HEK293 (cell line): ENCODE results near the gene VAV2.

Experiments used
- CTCF ChIA-PET: fragments of 350-600 bp; formaldehyde crosslinking; extraction: SDS; loops from one replicate; lab custom pipeline; 2021; ENCODE audit warnings: antibody characterized with exemption; lab: Yijun Ruan, JAX
- POLR2A ChIA-PET: fragments of 300-600 bp; formaldehyde crosslinking; extraction: SDS; loops from one replicate; lab custom pipeline; 2020; ENCODE audit warnings: antibody characterized with exemption, inconsistent platforms; lab: Yijun Ruan, JAX
- H3K27ac ChIP-seq: fragments of 200-500 bp; sonication (Bioruptor generic); 2 replicates; pipeline ENCODE4 v1.5.1; 2014; ENCODE audit warnings: low read depth, low read length, control low read depth, inconsistent platforms; ENCODE audit errors: extremely low read depth
- H3K36me3 ChIP-seq, 2 experiments: fragments of 200-500 bp in 1 of 2; sonication (Bioruptor generic) in 1 of 2; 1 replicate in 1 of 2; 2 replicates in 1 of 2; pipeline ENCODE4 v1.5.1; 2014 to 2017; ENCODE audit warnings: inconsistent platforms in 2 of 2, low read length in 2 of 2; ENCODE audit not compliant: control insufficient read depth in 2 of 2, insufficient read depth in 1 of 2
- H3K4me1 ChIP-seq: fragments of 200-500 bp; sonication (Bioruptor generic); 2 replicates; pipeline ENCODE4 v1.5.1; 2014; ENCODE audit warnings: mild to moderate bottlenecking, low read length, inconsistent platforms; ENCODE audit not compliant: control insufficient read depth, insufficient read depth
- H3K4me3 ChIP-seq: 2 replicates; pipeline ENCODE4 v1.5.1; 2011; ENCODE audit warnings: low read depth, mild to moderate bottlenecking, control low read depth, low read length, moderate library complexity
- H3K9me3 ChIP-seq: fragments of 200-500 bp; sonication (Bioruptor generic); 2 replicates; pipeline ENCODE4 v1.5.1; 2014; ENCODE audit warnings: low read depth, low read length, inconsistent platforms; ENCODE audit not compliant: control insufficient read depth, insufficient read depth
- KLF17 ChIP-seq: fragments of 450-650 bp; formaldehyde crosslinking; IDR thresholded peaks from 2 replicates; pipeline ENCODE4 v1.5.1; 2016; ENCODE audit warnings: missing biosample characterization, missing genetic modification characterization
- KLF9 ChIP-seq: fragments of 450-650 bp; formaldehyde crosslinking; IDR thresholded peaks from 2 replicates; pipeline ENCODE4 v1.5.1; 2016; ENCODE audit warnings: missing biosample characterization, missing genetic modification characterization, low read depth
- RBAK ChIP-seq: fragments of 450-650 bp; formaldehyde crosslinking; IDR thresholded peaks from 2 replicates; pipeline ENCODE4 v1.5.1; 2016; ENCODE audit warnings: missing biosample characterization, missing genetic modification characterization
- SP7 ChIP-seq: fragments of 450-650 bp; formaldehyde crosslinking; IDR thresholded peaks from 2 replicates; pipeline ENCODE4 v1.5.1; 2016; ENCODE audit warnings: missing biosample characterization, missing genetic modification characterization
- YY1 ChIP-seq: fragments of 450-650 bp; formaldehyde crosslinking; IDR thresholded peaks from 2 replicates; pipeline ENCODE4 v1.5.1; 2018; ENCODE audit warnings: missing biosample characterization, missing genetic modification characterization
- ZBTB17 ChIP-seq: fragments of 450-650 bp; formaldehyde crosslinking; IDR thresholded peaks from 2 replicates; pipeline ENCODE4 v1.5.1; 2016; ENCODE audit warnings: missing biosample characterization, missing genetic modification characterization
- ZBTB26 ChIP-seq: fragments of 450-650 bp; formaldehyde crosslinking; optimal IDR thresholded peaks from 2 replicates; pipeline ENCODE3; 2016; ENCODE audit warnings: missing biosample characterization, mild to moderate bottlenecking, missing genetic modification characterization
- ZBTB6 ChIP-seq: fragments of 450-650 bp; formaldehyde crosslinking; IDR thresholded peaks from 2 replicates; pipeline ENCODE4 v1.5.1; 2017; ENCODE audit warnings: missing biosample characterization, missing genetic modification characterization
- ZEB2 ChIP-seq: fragments of 450-650 bp; formaldehyde crosslinking; IDR thresholded peaks from 2 replicates; pipeline ENCODE4 v1.5.1; 2016; ENCODE audit warnings: missing biosample characterization, missing genetic modification characterization
- ZNF155 ChIP-seq: fragments of 450-650 bp; formaldehyde crosslinking; IDR thresholded peaks from 2 replicates; pipeline ENCODE4 v1.5.1; 2016; ENCODE audit warnings: missing biosample characterization, missing genetic modification characterization
- ZNF157 ChIP-seq: fragments of 450-650 bp; formaldehyde crosslinking; IDR thresholded peaks from 2 replicates; pipeline ENCODE4 v1.5.1; 2016; ENCODE audit warnings: missing biosample characterization, missing genetic modification characterization
- ZNF169 ChIP-seq: fragments of 450-650 bp; formaldehyde crosslinking; IDR thresholded peaks from 2 replicates; pipeline ENCODE4 v1.5.1; 2016; ENCODE audit warnings: missing biosample characterization, missing genetic modification characterization
- ZNF184 ChIP-seq: fragments of 450-650 bp; IDR thresholded peaks from 2 replicates; pipeline ENCODE4 v1.5.1; 2018; ENCODE audit warnings: missing biosample characterization, mild to moderate bottlenecking, missing genetic modification characterization
- ZNF2 ChIP-seq: fragments of 450-650 bp; formaldehyde crosslinking; IDR thresholded peaks from 2 replicates; pipeline ENCODE4 v1.5.1; 2016; ENCODE audit warnings: missing biosample characterization, missing genetic modification characterization
- ZNF223 ChIP-seq: fragments of 450-650 bp; formaldehyde crosslinking; IDR thresholded peaks from 2 replicates; pipeline ENCODE4 v1.5.1; 2016; ENCODE audit warnings: missing biosample characterization, missing genetic modification characterization
- ZNF302 ChIP-seq: fragments of 450-650 bp; formaldehyde crosslinking; IDR thresholded peaks from 2 replicates; pipeline ENCODE4 v1.5.1; 2016; ENCODE audit warnings: missing biosample characterization, missing genetic modification characterization, low read depth
- ZNF426 ChIP-seq: fragments of 450-650 bp; formaldehyde crosslinking; IDR thresholded peaks from 2 replicates; pipeline ENCODE4 v1.5.1; 2017; ENCODE audit warnings: missing biosample characterization, missing genetic modification characterization, mild to moderate bottlenecking, inconsistent platforms, moderate library complexity
- ZNF48 ChIP-seq: fragments of 450-650 bp; formaldehyde crosslinking; IDR thresholded peaks from 2 replicates; pipeline ENCODE4 v1.5.1; 2016; ENCODE audit warnings: missing biosample characterization, missing genetic modification characterization
- ZNF501 ChIP-seq: fragments of 450-650 bp; formaldehyde crosslinking; IDR thresholded peaks from 2 replicates; pipeline ENCODE4 v1.5.1; 2016; ENCODE audit warnings: missing biosample characterization, missing genetic modification characterization
- ZNF514 ChIP-seq: fragments of 450-650 bp; formaldehyde crosslinking; IDR thresholded peaks from 2 replicates; pipeline ENCODE4 v1.5.1; 2016; ENCODE audit warnings: missing biosample characterization, missing genetic modification characterization
- ZNF548 ChIP-seq: fragments of 450-650 bp; formaldehyde crosslinking; IDR thresholded peaks from 2 replicates; pipeline ENCODE4 v1.5.1; 2016; ENCODE audit warnings: missing biosample characterization, missing genetic modification characterization
- ZNF621 ChIP-seq: fragments of 450-650 bp; formaldehyde crosslinking; IDR thresholded peaks from 2 replicates; pipeline ENCODE4 v1.5.1; 2017; ENCODE audit warnings: missing biosample characterization, missing genetic modification characterization
- ZNF664 ChIP-seq: fragments of 450-650 bp; formaldehyde crosslinking; IDR thresholded peaks from 2 replicates; pipeline ENCODE4 v1.5.1; 2016; ENCODE audit warnings: missing biosample characterization, missing genetic modification characterization
- ZNF777 ChIP-seq: fragments of 450-650 bp; formaldehyde crosslinking; IDR thresholded peaks from 2 replicates; pipeline ENCODE4 v1.5.1; 2017; ENCODE audit warnings: missing biosample characterization, missing genetic modification characterization, borderline replicate concordance
- ZNF785 ChIP-seq: fragments of 450-650 bp; formaldehyde crosslinking; IDR thresholded peaks from 2 replicates; pipeline ENCODE4 v1.5.1; 2016; ENCODE audit warnings: missing biosample characterization, missing genetic modification characterization
- ZSCAN5A ChIP-seq: fragments of 450-650 bp; formaldehyde crosslinking; IDR thresholded peaks from 2 replicates; pipeline ENCODE4 v1.5.1; 2016; ENCODE audit warnings: missing biosample characterization, missing genetic modification characterization

Gene VAV2

GRCh38 chr9:134036130-134036529 is 44.0 kb upstream of the VAV2 start:
- H3K4me1 ChIP-seq: no peaks in the 10 kb centered on the region
- POLR2A ChIA-PET: interaction anchor here (1.1 kb wide), 1 partner anchor 11 kb away, joined by 3 read pairs; the partner anchor contains the start of gene BRD3OS
- no peaks in the 10 kb centered on the region for H3K9me3 ChIP-seq
- H3K36me3 ChIP-seq: peaks cover 31 to 88% of the 10 kb centered on the region in 2 experiments
- H3K4me3 ChIP-seq: no peak overlapping the region
- TF ChIP-seq ZNF548 (no peak), ZNF777 (tag by site-specific recombination) (no peak), ZEB2 (tag by site-specific recombination) (no peak), KLF9 (no peak), ZNF302 (no peak), ZNF426 (tag by site-specific recombination) (no peak), ZBTB26 (tag by site-specific recombination) (no peak)
- TF ChIP-seq, all 188 proteins: peak for 0
- CTCF ChIA-PET: no interaction called here
- no peak overlapping the region for H3K27ac ChIP-seq

GRCh38 chr9:134035041-134036039 is 43.2 kb upstream of the VAV2 start:
- TF ChIP-seq ZNF155 (tag by site-specific recombination) (no peak), ZNF48 (tag by site-specific recombination) (no peak), ZNF2 (tag by site-specific recombination) (no peak), ZSCAN5A (tag by site-specific recombination) (no peak), YY1 (no peak), ZNF501 (tag by site-specific recombination) (no peak), ZNF157 (tag by site-specific recombination) (no peak), ZNF223 (tag by site-specific recombination) (no peak), ZBTB17 (no peak), ZNF664 (tag by site-specific recombination) (no peak)
- TF ChIP-seq, all 188 proteins: peak for 0
- ChIA-PET CTCF (no interaction called here), POLR2A (interaction anchor here (1.1 to 1.6 kb wide), 2 partner anchors 10 kb away, joined by 3 to 14 read pairs; partner anchors contain the start of gene BRD3OS)
- Histone ChIP-seq H3K9me3 (no peaks in the 10 kb centered on the region), H3K27ac (no peak overlapping the region), H3K4me3 (no peak overlapping the region), H3K4me1 (no peaks in the 10 kb centered on the region), H3K36me3 (peaks cover 31 to 88% of the 10 kb centered on the region in 2 experiments)

GRCh38 chr9:134034215-134035040 is 42.3 kb upstream of the VAV2 start:
- no peak overlapping the region for H3K4me3 ChIP-seq
- POLR2A ChIA-PET: interaction anchor here (1.6 kb wide), 1 partner anchor 9 kb away, joined by 14 read pairs; the partner anchor contains the start of gene BRD3OS
- no peaks in the 10 kb centered on the region for H3K9me3 ChIP-seq
- H3K36me3 ChIP-seq: peaks cover 25 to 86% of the 10 kb centered on the region in 2 experiments
- CTCF ChIA-PET: no interaction called here
- H3K4me1 ChIP-seq: no peaks in the 10 kb centered on the region
- H3K27ac ChIP-seq: no peak overlapping the region
- TF ChIP-seq ZNF184 (tag by site-specific recombination): no peak
- no peak for TF ChIP-seq ZNF785 (tag by site-specific recombination)
- TF ChIP-seq ZBTB6 (tag by site-specific recombination): no peak
- no peak for TF ChIP-seq KLF9
- no peak for TF ChIP-seq ZNF664 (tag by site-specific recombination)
- TF ChIP-seq ZNF514 (tag by site-specific recombination): no peak
- no peak for TF ChIP-seq SP7 (tag by site-specific recombination)
- TF ChIP-seq RBAK: no peak
- TF ChIP-seq ZNF169 (tag by site-specific recombination): no peak
- no peak for TF ChIP-seq KLF17 (tag by site-specific recombination)
- TF ChIP-seq ZNF621 (tag by site-specific recombination): no peak
